KMS-11 (cell line): ENCODE results near the gene SYK.

ENCODE experiments used
- H2AFZ ChIP-seq: fragments of 200-600 bp; sonication (generic); 2 replicates; pipeline ENCODE4 v1.6.1; 2016; ENCODE audit warnings: antibody characterized with exemption, mixed run types, low read depth
- H3K27ac ChIP-seq: fragments of 200-600 bp; sonication (generic); 2 replicates; pipeline ENCODE4 v1.6.1; 2016; ENCODE audit warnings: mild to moderate bottlenecking, mixed run types
- H3K27me3 ChIP-seq: fragments of 200-600 bp; sonication (generic); 2 replicates; pipeline ENCODE4 v1.6.1; 2017; ENCODE audit warnings: mild to moderate bottlenecking, low read depth, mixed run types, moderate library complexity; ENCODE audit not compliant: insufficient read depth
- H3K36me3 ChIP-seq: fragments of 200-600 bp; sonication (generic); 2 replicates; pipeline ENCODE4 v1.6.1; 2017; ENCODE audit warnings: mild to moderate bottlenecking, mixed run types; ENCODE audit not compliant: insufficient read depth
- H3K4me1 ChIP-seq: fragments of 200-600 bp; sonication (generic); 2 replicates; pipeline ENCODE4 v1.6.1; 2016; ENCODE audit warnings: mild to moderate bottlenecking, low read depth, mixed run types; ENCODE audit not compliant: poor library complexity, severe bottlenecking
- H3K4me2 ChIP-seq: fragments of 200-600 bp; sonication (generic); 2 replicates; pipeline ENCODE4 v1.7.0; 2016; ENCODE audit warnings: mild to moderate bottlenecking, mixed run types
- H3K4me3 ChIP-seq: fragments of 200-600 bp; sonication (generic); IDR thresholded peaks from 2 replicates; pipeline ENCODE4 v1.6.1; 2017; ENCODE audit warnings: low read depth, low read length, mixed read lengths; ENCODE audit not compliant: insufficient read depth
- H3K79me2 ChIP-seq: fragments of 200-600 bp; sonication (generic); 2 replicates; pipeline ENCODE4 v1.6.1; 2016; ENCODE audit warnings: low read depth, mixed run types; ENCODE audit not compliant: insufficient read depth
- H3K9ac ChIP-seq: fragments of 200-600 bp; sonication (generic); 2 replicates; pipeline ENCODE4 v1.6.1; 2016; ENCODE audit warnings: mild to moderate bottlenecking, mixed run types
- H4K20me1 ChIP-seq: fragments of 200-600 bp; sonication (generic); 2 replicates; pipeline ENCODE4 v1.6.1; 2016; ENCODE audit warnings: mild to moderate bottlenecking, mixed run types; ENCODE audit not compliant: insufficient read depth
- TF ChIP-seq, protein P1 (sequence below): fragments of 200-600 bp; sonication (generic); conservative IDR thresholded peaks from 2 replicates; pipeline ENCODE4 v1.6.1; 2017; ENCODE audit warnings: low read depth, mild to moderate bottlenecking, antibody characterized with exemption, low read length, moderate library complexity, mixed read lengths

The SYK gene

DNA sequence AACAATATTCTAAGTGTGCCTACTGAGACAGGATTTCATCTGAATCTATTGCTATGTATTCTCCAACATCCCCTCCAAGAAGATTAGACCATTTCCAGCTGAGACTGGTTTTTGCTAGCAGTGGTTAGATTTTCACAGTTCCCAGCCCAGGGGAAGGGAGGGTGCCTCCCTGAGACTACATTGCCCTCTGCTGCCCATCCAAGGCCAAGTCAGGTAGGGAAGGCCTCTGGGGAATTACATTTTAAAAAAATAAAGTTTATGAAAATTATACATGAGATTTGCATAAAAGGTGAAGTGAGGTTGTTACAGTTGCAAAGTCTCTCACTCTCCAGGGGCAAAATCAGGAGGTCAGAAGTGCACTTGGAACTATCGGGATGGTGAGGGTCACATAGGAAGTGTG is 28.0 kb upstream of the SYK start:
- H3K79me2 ChIP-seq: no peaks in the 10 kb centered on the region
- peaks cover 40% of the 10 kb centered on the region for H3K4me1 ChIP-seq
- H4K20me1 ChIP-seq: no peaks in the 10 kb centered on the region
- no peak overlapping the region for H3K4me3 ChIP-seq
- no peak overlapping the region for H2AFZ ChIP-seq
- TF ChIP-seq, protein P1, sequence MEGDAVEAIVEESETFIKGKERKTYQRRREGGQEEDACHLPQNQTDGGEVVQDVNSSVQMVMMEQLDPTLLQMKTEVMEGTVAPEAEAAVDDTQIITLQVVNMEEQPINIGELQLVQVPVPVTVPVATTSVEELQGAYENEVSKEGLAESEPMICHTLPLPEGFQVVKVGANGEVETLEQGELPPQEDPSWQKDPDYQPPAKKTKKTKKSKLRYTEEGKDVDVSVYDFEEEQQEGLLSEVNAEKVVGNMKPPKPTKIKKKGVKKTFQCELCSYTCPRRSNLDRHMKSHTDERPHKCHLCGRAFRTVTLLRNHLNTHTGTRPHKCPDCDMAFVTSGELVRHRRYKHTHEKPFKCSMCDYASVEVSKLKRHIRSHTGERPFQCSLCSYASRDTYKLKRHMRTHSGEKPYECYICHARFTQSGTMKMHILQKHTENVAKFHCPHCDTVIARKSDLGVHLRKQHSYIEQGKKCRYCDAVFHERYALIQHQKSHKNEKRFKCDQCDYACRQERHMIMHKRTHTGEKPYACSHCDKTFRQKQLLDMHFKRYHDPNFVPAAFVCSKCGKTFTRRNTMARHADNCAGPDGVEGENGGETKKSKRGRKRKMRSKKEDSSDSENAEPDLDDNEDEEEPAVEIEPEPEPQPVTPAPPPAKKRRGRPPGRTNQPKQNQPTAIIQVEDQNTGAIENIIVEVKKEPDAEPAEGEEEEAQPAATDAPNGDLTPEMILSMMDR: peak; percentile 55
- no peaks in the 10 kb centered on the region for H3K27me3 ChIP-seq
- no peaks in the 10 kb centered on the region for H3K36me3 ChIP-seq
- no peak overlapping the region for H3K9ac ChIP-seq
- H3K27ac ChIP-seq: peak overlapping the region; percentile 54; the same call in 1 of the 2 replicates
- peak overlapping the region; percentile 36; the same call in 1 of the 2 replicates for H3K4me2 ChIP-seq

DNA sequence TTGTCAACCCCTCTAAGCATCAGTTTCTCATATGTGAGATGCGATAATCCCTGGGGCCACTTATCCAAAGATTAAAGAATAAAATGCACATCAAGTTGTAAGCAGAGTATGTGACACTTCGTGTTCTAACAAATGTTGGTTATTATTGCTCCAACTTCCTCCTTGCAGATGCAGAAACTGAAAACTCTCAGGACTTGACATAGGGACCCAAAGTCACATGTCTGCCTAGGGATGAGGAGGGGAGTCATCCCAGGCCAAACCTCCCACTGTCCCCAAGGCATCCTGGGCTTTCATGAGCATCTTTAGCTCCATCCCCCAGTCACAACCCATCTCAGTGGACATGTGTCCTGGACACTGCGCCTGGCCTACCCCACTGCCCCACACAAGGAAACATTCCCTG is 27.5 kb upstream of the SYK start:
- Histone ChIP-seq H3K4me2 (peak overlapping the region; percentile 36; the same call in 1 of the 2 replicates), H3K27ac (peak overlapping the region; percentile 54; the same call in 1 of the 2 replicates), H3K4me1 (peaks cover 40% of the 10 kb centered on the region), H2AFZ (no peak overlapping the region; the same call in 1 of the 2 replicates), H4K20me1 (no peaks in the 10 kb centered on the region), H3K36me3 (no peaks in the 10 kb centered on the region), H3K27me3 (no peaks in the 10 kb centered on the region), H3K79me2 (no peaks in the 10 kb centered on the region), H3K4me3 (no peak overlapping the region), H3K9ac (no peak overlapping the region)
- TF ChIP-seq, protein P1: no peak; the same call in 1 of the 2 replicates

DNA sequence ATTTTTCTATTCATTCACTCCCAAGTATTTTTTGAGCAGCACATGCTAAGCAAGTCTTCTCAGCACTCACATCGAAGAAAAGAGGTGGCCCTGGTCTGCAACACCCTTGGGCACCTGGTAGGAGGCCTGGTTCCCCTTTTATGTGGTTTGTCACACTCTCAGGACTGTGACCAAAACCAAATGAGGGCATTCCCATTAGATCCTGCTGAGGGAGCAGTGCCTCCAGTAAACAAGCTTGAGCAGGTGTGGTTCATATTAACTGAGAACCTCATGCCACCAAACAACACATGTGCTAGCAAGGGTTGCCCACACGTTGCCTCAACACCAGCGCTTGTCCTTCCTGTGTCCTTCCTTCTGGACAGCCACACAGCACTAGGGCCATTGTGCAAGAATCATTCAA is 26.9 kb upstream of the SYK start:
- Histone ChIP-seq H3K4me2 (peak overlapping the region; percentile 36), H3K79me2 (no peaks in the 10 kb centered on the region)

DNA sequence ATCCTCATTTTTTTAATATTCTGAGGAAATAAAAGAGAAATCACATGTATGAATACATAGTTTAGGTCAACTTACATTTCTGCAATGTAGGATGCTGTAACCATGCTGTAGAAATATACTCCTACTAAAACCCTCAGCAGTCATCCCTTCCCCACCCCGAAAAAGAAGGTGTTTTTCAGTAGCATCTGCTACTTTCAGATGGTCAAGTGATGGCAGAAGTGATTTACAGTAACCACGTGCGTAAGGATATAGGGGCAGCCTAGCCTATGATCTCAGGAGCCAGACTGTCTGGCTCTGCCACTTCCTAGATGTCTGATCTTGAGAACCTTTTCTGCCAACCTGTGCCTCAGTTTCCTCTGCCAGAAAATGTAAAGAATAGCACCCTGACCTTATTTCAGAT is 26.0 kb upstream of the SYK start:
- Histone ChIP-seq H3K9ac (no peak overlapping the region), H3K27me3 (no peaks in the 10 kb centered on the region), H4K20me1 (no peaks in the 10 kb centered on the region), H3K4me3 (no peak overlapping the region), H3K27ac (peak overlapping the region; percentile 54; the same call in 1 of the 2 replicates), H3K4me1 (peaks cover 40% of the 10 kb centered on the region), H3K79me2 (no peaks in the 10 kb centered on the region), H3K36me3 (no peaks in the 10 kb centered on the region), H3K4me2 (peak overlapping the region; percentile 36), H2AFZ (no peak overlapping the region)
- TF ChIP-seq, protein P1: no peak

More for the DNA sequence above, 26.9 kb upstream of the SYK start:
- Histone ChIP-seq H3K27ac (peak overlapping the region; percentile 54; the same call in 1 of the 2 replicates), H3K4me3 (no peak overlapping the region), H3K4me1 (peaks cover 40% of the 10 kb centered on the region), H3K9ac (no peak overlapping the region), H4K20me1 (no peaks in the 10 kb centered on the region), H2AFZ (no peak overlapping the region; the same call in 1 of the 2 replicates), H3K36me3 (no peaks in the 10 kb centered on the region), H3K27me3 (no peaks in the 10 kb centered on the region)
- TF ChIP-seq, protein P1: peak; percentile 47
